ENCODE data around the gene ZNF654. TPM values are rescaled to one million over a fixed set of nuclear protein-coding genes. Genes with fewer than 3 reads are reported as not detected.
"Not testable (repeated sequence)": the region's sequence is repeated elsewhere in the genome, so short reads cannot be mapped to it uniquely, and the experiment has no call there.

ZNF654 gene
- polyA plus RNA-seq (2013) = 7.4 and 7.5 TPM in 2 replicates

DNA sequence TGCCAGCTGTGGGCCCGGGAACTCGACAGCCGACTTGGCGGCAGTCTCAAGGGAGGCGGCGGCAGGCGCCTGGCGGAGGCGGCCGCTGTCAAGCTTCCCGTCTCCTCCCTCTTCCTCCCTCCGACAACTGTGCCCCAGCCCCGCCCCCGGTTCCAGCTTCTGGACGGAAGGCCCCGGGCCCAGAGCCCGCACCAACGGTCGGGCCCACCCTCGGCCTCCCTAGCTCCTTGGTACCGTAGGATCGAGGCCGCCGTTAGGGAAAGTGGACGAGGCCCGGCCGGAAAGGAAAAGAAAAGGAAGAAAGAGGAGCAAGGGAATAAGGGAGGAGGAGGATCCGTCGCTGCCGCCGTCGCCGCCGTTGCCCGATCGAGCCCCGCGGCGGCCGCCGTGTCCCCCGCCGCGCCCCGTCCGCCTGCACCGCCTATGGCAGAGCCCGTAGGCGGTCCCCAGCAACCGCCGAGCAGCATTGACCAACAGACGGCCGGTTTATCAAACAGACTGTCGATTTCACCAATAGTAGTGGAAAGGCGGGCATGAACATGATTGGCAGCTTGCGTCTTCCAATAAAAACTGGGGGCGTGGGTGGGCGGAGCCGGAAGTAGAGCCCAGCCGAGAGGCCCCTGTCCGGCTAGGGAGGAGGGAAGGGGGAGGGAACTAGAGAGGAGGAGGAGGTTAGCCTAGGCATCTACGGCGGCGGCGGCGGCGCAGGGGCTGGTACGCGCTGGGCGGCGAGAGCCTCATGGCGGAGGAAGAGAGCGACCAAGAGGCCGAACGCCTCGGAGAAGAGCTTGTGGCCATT is at the start of gene ZNF654, which contains the start of gene CGGBP1:
TSS of gene ZNF654 (plus strand) at position 675 of the 799 bp plus-strand sequence. CDS start at position 740, 65 bp downstream.
TSS of gene CGGBP1 (minus strand) at position 425 of the 799 bp plus-strand sequence. CDS start 3,029 bp downstream, outside the sequence.
- no CpG with 5 or more reads among the region's 76 CpGs for WGBS (ENCODE audit: extremely low coverage, insufficient coverage, insufficient read length)
- Histone ChIP-seq H3K27ac (ENCODE audit: low read depth, low read length) (peak within 1 kb of the TSS; percentile 97), H3K18ac (ENCODE audit: low read length) (peak within 1 kb of the TSS; percentile 94), H3K14ac (ENCODE audit: low read length) (peak within 1 kb of the TSS; percentile 97), H3K27me3 (ENCODE audit: insufficient read depth, low read length) (no peaks in the 10 kb centered on the region), H4K8ac (ENCODE audit: low read depth, low read length) (peak within 1 kb of the TSS; percentile 96), H2AFZ (ENCODE audit: insufficient read depth, low read length, poor library complexity) (peak within 1 kb of the TSS; percentile 96), H3K36me3 (ENCODE audit: control insufficient read depth in 1 of 2, insufficient read depth in 2 of 2, low read length in 2 of 2) (peaks cover 4 to 6% of the 10 kb centered on the region in 2 experiments), H2BK120ac (ENCODE audit: insufficient read depth, low read length, poor library complexity) (peak within 1 kb of the TSS; percentile 91), H3K9ac (ENCODE audit: low read length) (peak within 1 kb of the TSS; percentile 99), H4K12ac (ENCODE audit: low read depth, low read length) (peak within 1 kb of the TSS; percentile 100), H3K4me1 (ENCODE audit: control insufficient read depth in 1 of 2, insufficient read depth in 2 of 2, low read length in 2 of 2) (no peaks in the 10 kb centered on the region), H3K23ac (ENCODE audit: low read length) (no peak within 1 kb of the TSS), H3K4me2 (ENCODE audit: low read length) (peak within 1 kb of the TSS; percentile 66), H4K91ac (ENCODE audit: low read depth, low read length) (peak within 1 kb of the TSS; percentile 96), H2AK5ac (ENCODE audit: low read length) (peak within 1 kb of the TSS; percentile 48), H2BK5ac (ENCODE audit: low read depth, low read length, poor library complexity) (peak within 1 kb of the TSS; percentile 95), H2BK12ac (ENCODE audit: low read length) (peak within 1 kb of the TSS; percentile 78), H3K9me3 (ENCODE audit: insufficient read depth, low read depth, low read length) (no peaks in the 10 kb centered on the region), H3K79me1 (ENCODE audit: low read length) (peaks cover 15% of the 10 kb centered on the region), H3K4me3 (ENCODE audit: low read depth, low read length) (peak within 1 kb of the TSS; percentile 98), H3K4ac (ENCODE audit: low read depth, low read length) (peak within 1 kb of the TSS; percentile 72), H3K79me2 (ENCODE audit: control insufficient read depth, insufficient read depth, low read length, poor library complexity) (peaks cover 16% of the 10 kb centered on the region)
- peak; percentile 99 for DNase-seq

- Histone ChIP-seq H3K9ac (ENCODE audit: low read length) (no peak overlapping the region), H4K8ac (ENCODE audit: low read depth, low read length) (no peak overlapping the region), H2AFZ (ENCODE audit: insufficient read depth, low read length, poor library complexity) (no peak overlapping the region), H3K4ac (ENCODE audit: low read depth, low read length) (no peak overlapping the region), H3K4me1 (ENCODE audit: control insufficient read depth in 1 of 2, insufficient read depth in 2 of 2, low read length in 2 of 2) (no peaks in the 10 kb centered on the region), H4K12ac (ENCODE audit: low read depth, low read length) (no peak overlapping the region), H3K14ac (ENCODE audit: low read length) (no peak overlapping the region), H3K18ac (ENCODE audit: low read length) (no peak overlapping the region), H2BK120ac (ENCODE audit: insufficient read depth, low read length, poor library complexity) (no peak overlapping the region), H2AK5ac (ENCODE audit: low read length) (no peak overlapping the region), H3K36me3 (ENCODE audit: control insufficient read depth in 1 of 2, insufficient read depth in 2 of 2, low read length in 2 of 2) (no peaks in the 10 kb centered on the region), H3K79me1 (ENCODE audit: low read length) (no peaks in the 10 kb centered on the region), H3K4me3 (ENCODE audit: low read depth, low read length) (no peak overlapping the region), H3K79me2 (ENCODE audit: control insufficient read depth, insufficient read depth, low read length, poor library complexity) (no peaks in the 10 kb centered on the region), H2BK5ac (ENCODE audit: low read depth, low read length, poor library complexity) (no peak overlapping the region), H3K9me3 (ENCODE audit: insufficient read depth, low read depth, low read length) (no peaks in the 10 kb centered on the region), H2BK12ac (ENCODE audit: low read length) (no peak overlapping the region), H3K4me2 (ENCODE audit: low read length) (no peak overlapping the region), H4K91ac (ENCODE audit: low read depth, low read length) (no peak overlapping the region), H3K27ac (ENCODE audit: low read depth, low read length) (no peak overlapping the region), H3K23ac (ENCODE audit: low read length) (no peak overlapping the region), H3K27me3 (ENCODE audit: insufficient read depth, low read length) (no peaks in the 10 kb centered on the region)
- WGBS (ENCODE audit: extremely low coverage, insufficient coverage, insufficient read length) = no CpG with 5 or more reads among the region's 5 CpGs
- no peak for DNase-seq
Observed at GRCh38 chr3:88010810-88011209, 48.2 kb upstream of the ZNF654 start.

DNA sequence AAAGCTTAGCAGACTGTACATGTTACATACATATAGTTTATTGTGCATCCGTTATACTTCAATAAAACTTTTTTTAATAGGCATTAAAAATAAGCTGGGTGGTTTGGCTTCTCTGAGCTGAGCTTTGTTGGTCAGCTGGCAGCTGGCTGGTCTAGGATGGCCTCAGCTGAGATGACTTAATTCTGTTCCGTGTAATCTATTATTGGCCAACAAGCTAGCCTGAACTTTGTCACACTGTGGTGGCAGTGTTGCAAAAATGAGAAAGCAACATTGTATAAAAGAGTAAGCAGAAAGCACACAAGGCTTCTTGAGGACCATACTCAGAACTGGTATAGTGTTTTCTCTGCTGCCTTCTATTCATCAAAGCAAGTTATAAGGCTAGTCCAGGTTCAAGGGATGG is 45.5 kb upstream of the ZNF654 start:
- no peaks in the 10 kb centered on the region for H3K9me3 ChIP-seq (ENCODE audit: insufficient read depth, low read depth, low read length)
- H3K27ac ChIP-seq (ENCODE audit: low read depth, low read length) = no peak overlapping the region
- no peaks in the 10 kb centered on the region for H3K4me1 ChIP-seq (ENCODE audit: control insufficient read depth in 1 of 2, insufficient read depth in 2 of 2, low read length in 2 of 2)
- H3K79me2 ChIP-seq (ENCODE audit: control insufficient read depth, insufficient read depth, low read length, poor library complexity) = no peaks in the 10 kb centered on the region
- H3K4ac ChIP-seq (ENCODE audit: low read depth, low read length) = no peak overlapping the region
- H3K79me1 ChIP-seq (ENCODE audit: low read length) = no peaks in the 10 kb centered on the region
- H2BK5ac ChIP-seq (ENCODE audit: low read depth, low read length, poor library complexity) = no peak overlapping the region
- H3K4me2 ChIP-seq (ENCODE audit: low read length) = no peak overlapping the region
- H4K91ac ChIP-seq (ENCODE audit: low read depth, low read length) = no peak overlapping the region
- no peak overlapping the region for H4K12ac ChIP-seq (ENCODE audit: low read depth, low read length)
- no peak overlapping the region for H4K8ac ChIP-seq (ENCODE audit: low read depth, low read length)
- WGBS (ENCODE audit: extremely low coverage, insufficient coverage, insufficient read length) = no CpG with 5 or more reads among the region's 2 CpGs
- no peak overlapping the region for H2AFZ ChIP-seq (ENCODE audit: insufficient read depth, low read length, poor library complexity)
- no peaks in the 10 kb centered on the region for H3K27me3 ChIP-seq (ENCODE audit: insufficient read depth, low read length)
- no peaks in the 10 kb centered on the region for H3K36me3 ChIP-seq (ENCODE audit: control insufficient read depth in 1 of 2, insufficient read depth in 2 of 2, low read length in 2 of 2)
- DNase-seq = no peak
- H2BK120ac ChIP-seq (ENCODE audit: insufficient read depth, low read length, poor library complexity) = no peak overlapping the region
- no peak overlapping the region for H3K9ac ChIP-seq (ENCODE audit: low read length)
- no peak overlapping the region for H2BK12ac ChIP-seq (ENCODE audit: low read length)
- no peak overlapping the region for H3K4me3 ChIP-seq (ENCODE audit: low read depth, low read length)
- H3K23ac ChIP-seq (ENCODE audit: low read length) = no peak overlapping the region
- H2AK5ac ChIP-seq (ENCODE audit: low read length) = no peak overlapping the region
- no peak overlapping the region for H3K14ac ChIP-seq (ENCODE audit: low read length)
- no peak overlapping the region for H3K18ac ChIP-seq (ENCODE audit: low read length)

- not testable (repeated sequence) for H3K4me3 ChIP-seq (ENCODE audit: low read depth, low read length); H3K27ac ChIP-seq (ENCODE audit: low read depth, low read length); H2BK12ac ChIP-seq (ENCODE audit: low read length); H3K23ac ChIP-seq (ENCODE audit: low read length); H2AFZ ChIP-seq (ENCODE audit: insufficient read depth, low read length, poor library complexity); H3K4me2 ChIP-seq (ENCODE audit: low read length); H3K4me1 ChIP-seq (ENCODE audit: control insufficient read depth in 1 of 2, insufficient read depth in 2 of 2, low read length in 2 of 2); H3K9ac ChIP-seq (ENCODE audit: low read length); H2AK5ac ChIP-seq (ENCODE audit: low read length); H2BK120ac ChIP-seq (ENCODE audit: insufficient read depth, low read length, poor library complexity); H3K18ac ChIP-seq (ENCODE audit: low read length); H3K4ac ChIP-seq (ENCODE audit: low read depth, low read length); H4K91ac ChIP-seq (ENCODE audit: low read depth, low read length); H2BK5ac ChIP-seq (ENCODE audit: low read depth, low read length, poor library complexity); DNase-seq; H4K8ac ChIP-seq (ENCODE audit: low read depth, low read length); H3K27me3 ChIP-seq (ENCODE audit: insufficient read depth, low read length); H3K36me3 ChIP-seq (ENCODE audit: control insufficient read depth in 1 of 2, insufficient read depth in 2 of 2, low read length in 2 of 2); H3K79me1 ChIP-seq (ENCODE audit: low read length); H3K14ac ChIP-seq (ENCODE audit: low read length); H3K79me2 ChIP-seq (ENCODE audit: control insufficient read depth, insufficient read depth, low read length, poor library complexity); H4K12ac ChIP-seq (ENCODE audit: low read depth, low read length); H3K9me3 ChIP-seq (ENCODE audit: insufficient read depth, low read depth, low read length)
- WGBS (ENCODE audit: extremely low coverage, insufficient coverage, insufficient read length) = no CpG with 5 or more reads among the region's 35 CpGs
Observed at GRCh38 chr3:88015656-88016055, 43.4 kb upstream of the ZNF654 start.
